Thyroid gland (tissue), 4 donors: ENCODE measurements around the gene NEU3.

Source experiments
- CTCF ChIP-seq, 6 experiments: fragments of 200-600 bp in 3 of 6; fragments of 450-650 bp in 3 of 6; sonication (generic) in 3 of 6; IDR thresholded peaks; one replicate each; pipeline ENCODE4 v1.5.1; 2016 to 2019; ENCODE audit warnings: antibody characterized with exemption in 6 of 6, mild to moderate bottlenecking in 2 of 6, inconsistent platforms in 1 of 6, moderate library complexity in 1 of 6
- POLR2A ChIP-seq, 2 donors: fragments of 450-650 bp; IDR thresholded peaks; one replicate each; pipeline ENCODE4 v1.6.1; 2017; ENCODE audit warnings: antibody characterized with exemption in 2 of 2, mild to moderate bottlenecking in 2 of 2, moderate library complexity in 1 of 2

DNA sequence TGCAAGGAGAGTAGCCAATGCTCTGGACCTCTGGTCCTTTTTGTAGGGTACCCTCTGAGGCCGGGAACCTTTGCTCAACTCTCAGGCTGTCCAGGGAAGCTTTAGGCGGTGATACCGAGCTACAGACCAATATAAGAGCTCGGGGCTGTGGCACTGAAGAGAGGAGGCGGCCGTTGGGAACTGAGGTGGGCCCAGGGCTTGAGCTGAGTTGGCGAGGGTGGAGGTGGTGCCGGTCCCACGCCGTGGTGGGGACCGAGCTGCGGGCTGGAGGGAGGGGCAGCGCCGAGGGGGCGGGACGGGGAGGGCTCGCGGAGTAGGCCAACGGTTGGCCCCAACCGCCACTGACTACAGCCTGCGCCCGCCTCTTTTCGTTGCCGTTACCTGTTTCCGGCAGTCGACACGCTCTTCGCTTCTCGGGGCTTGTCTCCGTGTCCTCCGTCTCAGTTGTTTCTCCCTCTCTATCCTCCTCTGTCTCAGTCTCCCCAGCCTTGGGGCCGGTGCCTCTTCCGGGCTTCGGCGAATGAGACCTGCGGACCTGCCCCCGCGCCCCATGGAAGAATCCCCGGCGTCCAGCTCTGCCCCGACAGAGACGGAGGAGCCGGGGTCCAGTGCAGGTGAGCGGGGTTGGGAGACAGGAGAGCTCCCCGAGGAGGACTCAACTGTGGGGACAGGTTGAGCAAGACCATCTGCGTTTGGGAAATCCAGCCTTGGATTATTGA lies at the start of gene NEU3:
- TF ChIP-seq CTCF (IDR thresholded peaks at IDR 0.05) (no peak), POLR2A (IDR thresholded peaks at IDR 0.05) (peak in 1 of 2 donors; percentile 64)
